GM19467 (cell line): ENCODE results near the gene LHX8.

Experiments used
- ATAC-seq: cut with Tn5 transposase; IDR thresholded peaks from one replicate; pipeline ENCODE4 v1.9.1; 2021; ENCODE audit warnings: mild to moderate bottlenecking, moderate library complexity; ENCODE audit not compliant: unreplicated experiment

Gene LHX8

DNA sequence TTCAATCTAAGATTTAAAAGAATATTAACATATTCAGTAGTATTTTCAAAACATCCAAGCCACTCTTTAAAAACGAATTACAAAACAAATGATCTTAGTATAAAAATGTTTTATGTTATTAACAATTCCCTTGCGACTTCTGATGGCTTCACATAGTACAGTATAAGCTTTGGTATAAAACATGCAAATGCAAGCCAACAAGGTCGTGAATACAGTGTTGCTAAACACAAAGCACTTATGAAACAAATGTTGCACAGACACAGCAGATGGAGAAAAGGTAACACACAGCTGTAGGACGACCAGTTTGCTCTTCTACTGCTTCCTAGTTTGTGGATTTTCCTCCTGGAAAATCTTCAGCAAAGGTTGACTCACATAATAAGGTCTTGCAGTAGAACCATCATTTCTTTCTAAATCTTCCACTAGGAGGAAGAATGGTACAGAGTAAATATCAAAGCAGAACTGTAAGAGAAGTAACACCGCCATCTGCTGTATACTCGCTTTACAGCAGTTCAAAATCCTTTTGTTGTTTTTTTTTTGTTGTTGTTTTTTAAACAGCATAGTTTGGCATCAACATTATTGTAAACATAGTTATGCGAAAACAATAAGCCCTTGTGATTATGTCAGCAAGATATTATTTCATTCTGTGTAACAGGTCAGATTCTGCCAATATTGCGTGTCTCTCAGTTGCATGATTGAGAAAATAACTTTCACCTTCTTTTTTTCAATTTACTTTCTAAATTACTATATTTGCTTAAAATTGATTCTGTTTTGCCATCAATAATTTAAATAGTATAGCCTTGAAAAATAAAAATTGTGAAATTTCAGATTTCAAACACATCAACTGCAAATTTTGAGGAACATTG, 69.5 kb downstream of the LHX8 start:
- ATAC-seq = peak; percentile 89

GRCh38 chr1:75208862-75209261, 74.7 kb downstream of the LHX8 start:
- ATAC-seq = no peak
